GM12874 (cell line): ENCODE measurements around the gene LINC00237.

Source experiments
- CTCF ChIP-seq: IDR thresholded peaks from 2 replicates; pipeline ENCODE4 v1.5.1; 2011; ENCODE audit warnings: low read depth, mild to moderate bottlenecking, control low read depth, low read length, moderate library complexity; ENCODE audit not compliant: insufficient read depth

Gene LINC00237

GRCh38 chr20:21102603-21103311 lies 3.4 kb downstream of the LINC00237 start:
- TF ChIP-seq CTCF: no peak

- no peak for TF ChIP-seq CTCF
Observed at GRCh38 chr20:21101932-21102575, 4.1 kb downstream of the LINC00237 start.

- TF ChIP-seq CTCF: no peak
Observed at GRCh38 chr20:21101453-21101931, 4.7 kb downstream of the LINC00237 start.

GRCh38 chr20:21100578-21101452 lies 5.3 kb downstream of the LINC00237 start:
- TF ChIP-seq CTCF: no peak

GRCh38 chr20:21099751-21100577 lies 6.2 kb downstream of the LINC00237 start:
- no peak for TF ChIP-seq CTCF

- no peak for TF ChIP-seq CTCF
Observed at GRCh38 chr20:21096321-21097043, 9.7 kb downstream of the LINC00237 start.
